HG02970 (cell line): ENCODE results near the gene WDR36.

ENCODE experiments used
- ATAC-seq: cut with Tn5 transposase; IDR thresholded peaks from one replicate; pipeline ENCODE4 v1.9.1; 2021; ENCODE audit warnings: mild to moderate bottlenecking, moderate library complexity, moderate number of reproducible peaks; ENCODE audit not compliant: unreplicated experiment, low FRiP score

Gene WDR36

GRCh38 chr5:111099058-111099778, 7.1 kb downstream of the WDR36 start:
- ATAC-seq: no peak

GRCh38 chr5:111106320-111106948, 14.3 kb downstream of the WDR36 start:
- no peak for ATAC-seq

GRCh38 chr5:111107371-111107770, 15.2 kb downstream of the WDR36 start:
- no peak for ATAC-seq

- no peak for ATAC-seq
These were observed 19.8 kb downstream of the WDR36 start for GRCh38 chr5:111111956-111112355.

- ATAC-seq: no peak
These were observed 21.5 kb downstream of the WDR36 start for GRCh38 chr5:111113678-111114077.

- no peak for ATAC-seq
These were observed 23.1 kb downstream of the WDR36 start for GRCh38 chr5:111115229-111115628.

- ATAC-seq: no peak
These were observed 24.4 kb downstream of the WDR36 start for GRCh38 chr5:111116550-111116949.

- no peak for ATAC-seq
These were observed 25.0 kb downstream of the WDR36 start for GRCh38 chr5:111117136-111117535.

GRCh38 chr5:111119221-111119620, 27.1 kb downstream of the WDR36 start:
- no peak for ATAC-seq

- no peak for ATAC-seq
These were observed 27.7 kb downstream of the WDR36 start for GRCh38 chr5:111119856-111120255.

- no peak for ATAC-seq
These were observed 28.8 kb downstream of the WDR36 start for GRCh38 chr5:111120911-111121310.

- ATAC-seq: no peak
These were observed 29.8 kb downstream of the WDR36 start for GRCh38 chr5:111121926-111122325.

GRCh38 chr5:111122398-111122797, 30.2 kb downstream of the WDR36 start:
- no peak for ATAC-seq

- no peak for ATAC-seq
These were observed 32.6 kb downstream of the WDR36 start for GRCh38 chr5:111124793-111125192.

GRCh38 chr5:111126896-111127295, 34.7 kb downstream of the WDR36 start:
- no peak for ATAC-seq

GRCh38 chr5:111127453-111128195, 35.5 kb downstream of the WDR36 start:
- ATAC-seq: no peak

GRCh38 chr5:111129938-111130337, 37.8 kb downstream of the WDR36 start:
- ATAC-seq: no peak

GRCh38 chr5:111131356-111131755, 39.2 kb downstream of the WDR36 start:
- ATAC-seq: no peak

GRCh38 chr5:111132076-111132475, 39.9 kb downstream of the WDR36 start:
- no peak for ATAC-seq

- no peak for ATAC-seq
These were observed 40.7 kb downstream of the WDR36 start for GRCh38 chr5:111132731-111133435.

- no peak for ATAC-seq
These were observed 41.2 kb downstream of the WDR36 start for GRCh38 chr5:111133436-111133751.
